ENCODE results near the gene ZNF524.
"Not testable (repeated sequence)": the region's sequence is repeated elsewhere in the genome, so short reads cannot be mapped to it uniquely, and the experiment has no call there.

DNA sequence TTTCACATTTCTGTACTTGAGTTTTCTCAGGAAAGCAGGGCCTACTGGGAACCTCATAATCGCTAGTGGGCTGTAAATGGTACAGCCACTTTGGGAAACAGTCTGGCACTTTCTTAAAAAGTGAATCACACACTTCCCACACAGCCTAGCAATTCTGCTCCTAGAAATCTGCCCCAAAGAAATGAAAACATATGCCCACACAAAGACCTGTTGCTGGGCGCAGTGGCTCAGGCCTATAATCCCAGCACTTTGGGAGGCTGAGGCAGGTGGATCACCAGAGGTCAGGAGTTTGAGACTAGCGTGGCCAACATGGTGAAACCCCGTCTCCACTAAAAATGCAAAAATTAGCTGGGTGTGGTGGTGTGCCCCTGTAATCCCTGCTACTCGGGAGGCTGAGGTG, 30.6 kb upstream of the ZNF524 start:
- not testable (repeated sequence) for TF ChIP-seq EZH2 (IDR thresholded peaks at IDR 0.05; ENCODE audit: insufficient read depth, poor library complexity, severe bottlenecking); EZH2phosphoT487 (IDR thresholded peaks at IDR 0.05; ENCODE audit: insufficient read depth, low read depth)

Measured in GM23248 (cell line).